Stimulated activated naive CD8-positive, alpha-beta T cell treated with anti-CD3 and anti-CD28 coated beads, Interleukin-15, Interleukin-2, amounts not matched to agents 100 ng/mL and 50 ng/mL, for 24 hours (primary cell): ENCODE measurements around the gene HOXA11.

Experiments
- H3K27ac Mint-ChIP-seq: one replicate; pipeline ENCODE4 v1.8.0; 2021; ENCODE audit warnings: mild to moderate bottlenecking, mixed read lengths
- H3K27me3 Mint-ChIP-seq: one replicate; pipeline ENCODE4 v1.8.0; 2021; ENCODE audit warnings: mixed read lengths
- H3K36me3 Mint-ChIP-seq: one replicate; pipeline ENCODE4 v1.8.0; 2021; ENCODE audit warnings: low read depth, mixed read lengths
- H3K4me1 Mint-ChIP-seq: one replicate; pipeline ENCODE4 v1.8.0; 2021; ENCODE audit warnings: low read depth, mixed read lengths
- H3K4me3 Mint-ChIP-seq: one replicate; pipeline ENCODE4 v1.8.0; 2021; ENCODE audit warnings: mild to moderate bottlenecking, mixed read lengths
- H3K9me3 Mint-ChIP-seq: one replicate; pipeline ENCODE4 v1.8.0; 2021; ENCODE audit warnings: mixed read lengths

Gene HOXA11

GRCh38 chr7:27181795-27182275 lies 3.2 kb downstream of the HOXA11 start:
- Mint-ChIP-seq H3K27me3 (peaks cover 76% of the 10 kb centered on the region), H3K9me3 (no peaks in the 10 kb centered on the region), H3K36me3 (no peaks in the 10 kb centered on the region), H3K4me3 (no peak overlapping the region), H3K4me1 (peaks cover 29% of the 10 kb centered on the region), H3K27ac (no peak overlapping the region)

- no peaks in the 10 kb centered on the region for H3K36me3 Mint-ChIP-seq
- H3K4me1 Mint-ChIP-seq: peaks cover 25% of the 10 kb centered on the region
- H3K9me3 Mint-ChIP-seq: no peaks in the 10 kb centered on the region
- H3K27ac Mint-ChIP-seq: no peak overlapping the region
- no peak overlapping the region for H3K4me3 Mint-ChIP-seq
- peaks cover 76% of the 10 kb centered on the region for H3K27me3 Mint-ChIP-seq
Observed at GRCh38 chr7:27180431-27181420, 4.3 kb downstream of the HOXA11 start.

- no peaks in the 10 kb centered on the region for H3K9me3 Mint-ChIP-seq
- H3K27me3 Mint-ChIP-seq: peaks cover 74% of the 10 kb centered on the region
- H3K4me1 Mint-ChIP-seq: peaks cover 19% of the 10 kb centered on the region
- no peaks in the 10 kb centered on the region for H3K36me3 Mint-ChIP-seq
- H3K27ac Mint-ChIP-seq: no peak overlapping the region
- peak overlapping the region; percentile 4 for H3K4me3 Mint-ChIP-seq
Observed at GRCh38 chr7:27179503-27180430, 5.3 kb downstream of the HOXA11 start.

GRCh38 chr7:27179030-27179429 lies 6.0 kb downstream of the HOXA11 start:
- Mint-ChIP-seq H3K4me1 (peaks cover 18% of the 10 kb centered on the region), H3K9me3 (no peaks in the 10 kb centered on the region), H3K4me3 (no peak overlapping the region), H3K36me3 (no peaks in the 10 kb centered on the region), H3K27me3 (peaks cover 73% of the 10 kb centered on the region), H3K27ac (no peak overlapping the region)

- no peaks in the 10 kb centered on the region for H3K9me3 Mint-ChIP-seq
- H3K4me3 Mint-ChIP-seq: no peak overlapping the region
- peaks cover 13% of the 10 kb centered on the region for H3K4me1 Mint-ChIP-seq
- H3K27me3 Mint-ChIP-seq: peaks cover 68% of the 10 kb centered on the region
- H3K36me3 Mint-ChIP-seq: no peaks in the 10 kb centered on the region
- H3K27ac Mint-ChIP-seq: no peak overlapping the region
Observed at GRCh38 chr7:27178366-27178765, 6.7 kb downstream of the HOXA11 start.

GRCh38 chr7:27177795-27178320 lies 7.2 kb downstream of the HOXA11 start:
- Mint-ChIP-seq H3K36me3 (no peaks in the 10 kb centered on the region), H3K9me3 (no peaks in the 10 kb centered on the region), H3K27me3 (peaks cover 65% of the 10 kb centered on the region), H3K4me3 (no peak overlapping the region), H3K27ac (no peak overlapping the region), H3K4me1 (peaks cover 13% of the 10 kb centered on the region)

GRCh38 chr7:27176962-27177794 lies 7.9 kb downstream of the HOXA11 start:
- no peak overlapping the region for H3K27ac Mint-ChIP-seq
- no peaks in the 10 kb centered on the region for H3K9me3 Mint-ChIP-seq
- peaks cover 16% of the 10 kb centered on the region for H3K4me1 Mint-ChIP-seq
- no peaks in the 10 kb centered on the region for H3K36me3 Mint-ChIP-seq
- peaks cover 63% of the 10 kb centered on the region for H3K27me3 Mint-ChIP-seq
- no peak overlapping the region for H3K4me3 Mint-ChIP-seq

- no peak overlapping the region for H3K27ac Mint-ChIP-seq
- H3K4me1 Mint-ChIP-seq: peaks cover 23% of the 10 kb centered on the region
- no peaks in the 10 kb centered on the region for H3K36me3 Mint-ChIP-seq
- no peak overlapping the region for H3K4me3 Mint-ChIP-seq
- H3K9me3 Mint-ChIP-seq: no peaks in the 10 kb centered on the region
- peaks cover 65% of the 10 kb centered on the region for H3K27me3 Mint-ChIP-seq
Observed at GRCh38 chr7:27176524-27176845, 8.5 kb downstream of the HOXA11 start.

- Mint-ChIP-seq H3K36me3 (no peaks in the 10 kb centered on the region), H3K9me3 (no peaks in the 10 kb centered on the region), H3K27ac (no peak overlapping the region), H3K4me1 (peaks cover 25% of the 10 kb centered on the region), H3K27me3 (peaks cover 66% of the 10 kb centered on the region), H3K4me3 (no peak overlapping the region)
Observed at GRCh38 chr7:27175626-27176523, 9.2 kb downstream of the HOXA11 start.

GRCh38 chr7:27174874-27175625 lies 10.0 kb downstream of the HOXA11 start:
- H3K4me1 Mint-ChIP-seq: peaks cover 28% of the 10 kb centered on the region
- H3K27me3 Mint-ChIP-seq: peaks cover 69% of the 10 kb centered on the region
- no peaks in the 10 kb centered on the region for H3K36me3 Mint-ChIP-seq
- no peaks in the 10 kb centered on the region for H3K9me3 Mint-ChIP-seq
- H3K27ac Mint-ChIP-seq: no peak overlapping the region
- peak overlapping the region; percentile 41 for H3K4me3 Mint-ChIP-seq

GRCh38 chr7:27173956-27174873 lies 10.8 kb downstream of the HOXA11 start, which contains the start of gene HOXA10:
HOXA10 (minus strand) TSS chr7:27174320; CDS start chr7:27174306, 14 bp downstream.
- Mint-ChIP-seq H3K9me3 (no peaks in the 10 kb centered on the region), H3K27me3 (peaks cover 66% of the 10 kb centered on the region), H3K36me3 (no peaks in the 10 kb centered on the region), H3K4me1 (peaks cover 23% of the 10 kb centered on the region), H3K27ac (no peak within 1 kb of the TSS), H3K4me3 (peak within 1 kb of the TSS; percentile 51)

GRCh38 chr7:27173511-27173955 lies 11.5 kb downstream of the HOXA11 start:
- H3K36me3 Mint-ChIP-seq: no peaks in the 10 kb centered on the region
- peaks cover 65% of the 10 kb centered on the region for H3K27me3 Mint-ChIP-seq
- H3K27ac Mint-ChIP-seq: no peak overlapping the region
- H3K4me1 Mint-ChIP-seq: peaks cover 26% of the 10 kb centered on the region
- H3K9me3 Mint-ChIP-seq: no peaks in the 10 kb centered on the region
- no peak overlapping the region for H3K4me3 Mint-ChIP-seq
